ENCODE data around the gene LCE3C.

Gene LCE3C

GRCh38 chr1:152623203-152623844 lies 23.3 kb downstream of the LCE3C start:
- no peak overlapping the region for H3K27ac ChIP-seq (ENCODE audit: low read depth, low read length)
- H3K4me1 ChIP-seq (ENCODE audit: control insufficient read depth, insufficient read depth, low read length) = no peaks in the 10 kb centered on the region
- no peak overlapping the region for H3K9ac ChIP-seq (ENCODE audit: low read length)
- H3K27me3 ChIP-seq (ENCODE audit: control insufficient read depth, insufficient read depth, low read length) = no peaks in the 10 kb centered on the region
- no peak overlapping the region for H3K4me3 ChIP-seq (ENCODE audit: low read length)
- no peaks in the 10 kb centered on the region for H3K36me3 ChIP-seq (ENCODE audit: control insufficient read depth, insufficient read depth, low read length)

GRCh38 chr1:152626744-152627143 lies 26.7 kb downstream of the LCE3C start:
- no peak overlapping the region for H3K4me3 ChIP-seq (ENCODE audit: low read length)
- H3K9ac ChIP-seq (ENCODE audit: low read length) = no peak overlapping the region
- H3K27ac ChIP-seq (ENCODE audit: low read depth, low read length) = no peak overlapping the region
- no peaks in the 10 kb centered on the region for H3K4me1 ChIP-seq (ENCODE audit: control insufficient read depth, insufficient read depth, low read length)
- H3K36me3 ChIP-seq (ENCODE audit: control insufficient read depth, insufficient read depth, low read length) = no peaks in the 10 kb centered on the region
- H3K27me3 ChIP-seq (ENCODE audit: control insufficient read depth, insufficient read depth, low read length) = no peaks in the 10 kb centered on the region

DNA sequence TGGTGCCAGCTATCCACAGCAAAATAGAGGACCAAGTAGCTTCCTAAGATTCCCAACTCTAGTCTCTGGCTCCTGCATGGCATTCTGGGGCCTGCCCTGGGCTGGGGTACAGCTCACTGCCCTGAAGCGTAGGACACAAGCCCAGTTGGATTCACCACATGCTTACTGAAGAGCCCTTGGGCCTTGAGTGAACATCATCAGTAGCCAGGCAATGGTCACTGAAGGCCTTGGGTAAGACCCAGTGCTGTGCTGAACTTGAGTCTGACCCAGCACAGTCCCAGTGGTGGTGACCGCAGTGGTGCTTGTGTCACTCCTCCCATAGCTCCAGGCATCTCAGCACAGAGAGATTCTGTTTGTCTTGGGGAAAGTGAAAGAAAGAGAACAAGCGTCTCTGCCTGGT lies 30.6 kb downstream of the LCE3C start:
- Histone ChIP-seq H3K4me1 (ENCODE audit: control insufficient read depth, insufficient read depth, low read length) (no peaks in the 10 kb centered on the region), H3K9ac (ENCODE audit: low read length) (no peak overlapping the region), H3K27ac (ENCODE audit: low read depth, low read length) (no peak overlapping the region), H3K4me3 (ENCODE audit: low read length) (no peak overlapping the region), H3K27me3 (ENCODE audit: control insufficient read depth, insufficient read depth, low read length) (no peaks in the 10 kb centered on the region), H3K36me3 (ENCODE audit: control insufficient read depth, insufficient read depth, low read length) (no peaks in the 10 kb centered on the region)

DNA sequence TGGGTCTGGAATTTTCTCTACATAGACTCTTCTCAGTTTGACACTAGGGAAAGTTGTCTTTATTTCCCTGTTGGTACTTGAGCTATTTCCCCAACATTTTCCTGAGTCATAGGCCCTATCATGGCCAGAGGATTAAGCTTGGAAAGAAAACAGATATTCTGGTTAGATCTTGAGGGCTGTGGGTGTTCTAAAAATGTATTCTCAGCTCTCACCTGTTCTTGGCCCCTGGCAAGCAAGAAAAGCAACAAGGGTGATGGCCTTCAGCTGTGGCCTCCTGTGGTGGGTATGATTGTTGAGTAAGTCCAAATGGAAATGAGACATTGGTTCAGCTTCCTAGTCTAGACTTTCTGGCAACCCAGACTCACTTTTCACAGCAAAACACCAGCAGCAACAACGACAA lies 40.3 kb downstream of the LCE3C start:
- H3K27me3 ChIP-seq (ENCODE audit: control insufficient read depth, insufficient read depth, low read length) = no peaks in the 10 kb centered on the region
- H3K4me1 ChIP-seq (ENCODE audit: control insufficient read depth, insufficient read depth, low read length) = no peaks in the 10 kb centered on the region
- H3K4me3 ChIP-seq (ENCODE audit: low read length) = no peak overlapping the region
- no peaks in the 10 kb centered on the region for H3K36me3 ChIP-seq (ENCODE audit: control insufficient read depth, insufficient read depth, low read length)
- H3K27ac ChIP-seq (ENCODE audit: low read depth, low read length) = no peak overlapping the region
- no peak overlapping the region for H3K9ac ChIP-seq (ENCODE audit: low read length)

DNA sequence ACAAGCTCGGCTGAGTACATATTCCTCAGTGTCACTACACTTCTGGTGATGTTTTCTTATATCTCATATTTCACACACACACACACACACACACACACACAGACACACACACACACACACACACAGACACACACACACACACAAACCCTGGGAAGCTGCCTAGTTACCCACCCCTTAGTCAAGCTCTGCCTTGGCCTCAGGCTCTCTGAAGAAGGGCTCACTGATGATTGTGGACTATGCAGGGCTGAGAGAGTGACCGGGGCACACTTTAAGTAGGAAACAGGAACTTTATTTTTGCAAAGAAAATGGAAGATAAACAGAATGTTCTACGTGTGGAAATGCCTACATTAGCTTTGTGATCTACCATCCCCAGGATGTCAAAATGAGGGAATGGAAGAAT lies 43.9 kb downstream of the LCE3C start:
- no peaks in the 10 kb centered on the region for H3K27me3 ChIP-seq (ENCODE audit: control insufficient read depth, insufficient read depth, low read length)
- H3K4me1 ChIP-seq (ENCODE audit: control insufficient read depth, insufficient read depth, low read length) = no peaks in the 10 kb centered on the region
- H3K27ac ChIP-seq (ENCODE audit: low read depth, low read length) = no peak overlapping the region
- no peak overlapping the region for H3K4me3 ChIP-seq (ENCODE audit: low read length)
- no peak overlapping the region for H3K9ac ChIP-seq (ENCODE audit: low read length)
- H3K36me3 ChIP-seq (ENCODE audit: control insufficient read depth, insufficient read depth, low read length) = no peaks in the 10 kb centered on the region

DNA sequence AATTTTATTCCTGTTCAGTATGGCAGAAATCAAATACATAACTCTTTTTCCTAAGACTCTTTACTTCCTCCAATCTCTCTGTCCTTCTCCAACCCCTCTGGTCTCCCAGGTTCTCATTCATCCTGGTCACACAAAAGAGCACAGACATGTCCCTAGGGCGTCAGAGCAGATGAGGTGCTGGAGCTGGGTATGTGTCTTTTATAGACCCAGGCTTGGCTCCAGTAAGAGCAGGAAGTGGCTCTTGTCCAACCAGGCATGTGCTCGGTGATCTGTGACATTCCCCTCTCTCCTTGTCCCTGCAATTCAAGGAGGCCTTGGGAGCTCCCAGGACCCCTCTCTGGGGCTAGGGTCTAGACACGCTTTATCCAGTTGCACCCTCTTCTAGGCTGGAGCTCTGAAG lies 45.1 kb downstream of the LCE3C start:
- no peaks in the 10 kb centered on the region for H3K4me1 ChIP-seq (ENCODE audit: control insufficient read depth, insufficient read depth, low read length)
- no peak overlapping the region for H3K4me3 ChIP-seq (ENCODE audit: low read length)
- H3K9ac ChIP-seq (ENCODE audit: low read length) = no peak overlapping the region
- H3K36me3 ChIP-seq (ENCODE audit: control insufficient read depth, insufficient read depth, low read length) = no peaks in the 10 kb centered on the region
- H3K27me3 ChIP-seq (ENCODE audit: control insufficient read depth, insufficient read depth, low read length) = no peaks in the 10 kb centered on the region
- H3K27ac ChIP-seq (ENCODE audit: low read depth, low read length) = no peak overlapping the region

GRCh38 chr1:152646656-152647055 lies 46.6 kb downstream of the LCE3C start:
- no peaks in the 10 kb centered on the region for H3K36me3 ChIP-seq (ENCODE audit: control insufficient read depth, insufficient read depth, low read length)
- no peak overlapping the region for H3K4me3 ChIP-seq (ENCODE audit: low read length)
- H3K27me3 ChIP-seq (ENCODE audit: control insufficient read depth, insufficient read depth, low read length) = no peaks in the 10 kb centered on the region
- H3K27ac ChIP-seq (ENCODE audit: low read depth, low read length) = no peak overlapping the region
- no peaks in the 10 kb centered on the region for H3K4me1 ChIP-seq (ENCODE audit: control insufficient read depth, insufficient read depth, low read length)
- no peak overlapping the region for H3K9ac ChIP-seq (ENCODE audit: low read length)
